K562 (cell line): Measurements from ENCODE around the gene B4GALNT2. TPM values are rescaled to one million over a fixed set of nuclear protein-coding genes. Genes with fewer than 3 reads are reported as not detected.

ENCODE experiments used
- ATAC-seq: fragments of 200-7000 bp; cut with Tn5 transposase; 3 replicates; pipeline ENCODE4 v1.9.1; 2020; ENCODE audit warnings: moderate library complexity
- BruUV-seq: library from RNA; stranded (reverse); fragments of 400-500 nt; replicated peaks from 2 replicates; lab custom pipeline; 2021; lab: Mats Ljungman, UMichigan
- CTCF ChIA-PET: fragments of 300-600 bp; formaldehyde crosslinking; extraction: SDS; loops from one replicate; lab custom pipeline; 2021; ENCODE audit warnings: low intra/inter-chr PET ratio; lab: Yijun Ruan, JAX
- POLR2A ChIA-PET: fragments of 300-600, 350-650 bp; sonication (Branson Sonifier 250); formaldehyde crosslinking; extraction: SDS; loops from one replicate; lab custom pipeline; 2021; ENCODE audit warnings: antibody characterized with exemption, inconsistent platforms; lab: Yijun Ruan, JAX
- DNase-seq, 4 experiments: peaks; one replicate each; pipeline versions ENCODE4 v3.0.0 to v3.0.0-alpha.2; 2011 to 2018; ENCODE audit warnings: low spot score in 3 of 4, mixed read lengths in 3 of 4; ENCODE audit errors: extremely low read depth in 1 of 4
- FAIRE-seq: peaks from 2 replicates; lab custom pipeline; 2011; peaks lifted over from hg19 to GRCh38; lab: Jason Lieb, UNC
- H2AFZ ChIP-seq: 2 replicates; pipeline ENCODE4 v1.6.0; 2011; ENCODE audit warnings: low read depth, low read length, control low read depth, inconsistent platforms
- H3K27ac ChIP-seq: fragments of 200-600 bp; 3 replicates; pipeline ENCODE4 v1.8.0; 2011; ENCODE audit warnings: low read depth, mild to moderate bottlenecking, control low read depth, inconsistent platforms, low read length, moderate library complexity, mixed read lengths; ENCODE audit errors: extremely low read depth
- H3K27me3 ChIP-seq, 2 experiments: fragments of 300-600 bp in 1 of 2; 2 replicates in 1 of 2; 3 replicates in 1 of 2; pipeline versions ENCODE4 v1.6.0 to v1.8.0; 2011; ENCODE audit warnings: inconsistent platforms in 2 of 2, low read length in 2 of 2, mild to moderate bottlenecking in 1 of 2, mixed read lengths in 1 of 2, moderate library complexity in 1 of 2; ENCODE audit not compliant: control insufficient read depth in 2 of 2, insufficient read depth in 2 of 2
- H3K36me3 ChIP-seq: fragments of 300-600 bp; 3 replicates; pipeline ENCODE4 v1.8.0; 2011; ENCODE audit warnings: mild to moderate bottlenecking, low read length, inconsistent platforms; ENCODE audit not compliant: control insufficient read depth, insufficient read depth
- H3K4me1 ChIP-seq, 2 experiments: fragments of 200-600 bp in 1 of 2; replicated peaks in 1 of 2; 2 replicates in 1 of 2; 3 replicates in 1 of 2; pipeline versions ENCODE4 v1.5.1 to v1.8.0; 2011; ENCODE audit warnings: inconsistent platforms in 2 of 2, low read length in 2 of 2, mild to moderate bottlenecking in 1 of 2, mixed read lengths in 1 of 2, moderate library complexity in 1 of 2; ENCODE audit not compliant: control insufficient read depth in 2 of 2, insufficient read depth in 2 of 2
- H3K4me2 ChIP-seq: 2 replicates; pipeline ENCODE4 v1.6.1; 2011; ENCODE audit warnings: low read length, control low read depth, inconsistent platforms, mixed read lengths; ENCODE audit not compliant: insufficient read depth
- H3K4me3 ChIP-seq: fragments of 200-600 bp; sonication (generic), shearing (Covaris generic); 2 replicates; pipeline ENCODE4 v1.5.1; 2016; ENCODE audit warnings: control low read depth, inconsistent platforms
- H3K79me2 ChIP-seq: fragments of 200-600 bp; 3 replicates; pipeline ENCODE4 v1.8.0; 2011; ENCODE audit warnings: low read length, inconsistent platforms; ENCODE audit not compliant: control insufficient read depth, insufficient read depth
- H3K9ac ChIP-seq, 2 experiments: 2 replicates each; pipeline versions ENCODE4 v1.6.0 to v1.6.1; 2011; ENCODE audit warnings: low read depth in 2 of 2, low read length in 2 of 2, control low read depth in 1 of 2, inconsistent platforms in 1 of 2, mild to moderate bottlenecking in 1 of 2, mixed read lengths in 1 of 2; ENCODE audit not compliant: insufficient read depth in 1 of 2
- H3K9me1 ChIP-seq: one replicate; pipeline ENCODE4 v1.6.0; 2011; ENCODE audit warnings: inconsistent platforms, mild to moderate bottlenecking, low read length, moderate library complexity; ENCODE audit not compliant: control insufficient read depth, insufficient read depth
- H3K9me3 ChIP-seq: replicated peaks from 2 replicates; pipeline ENCODE4 v1.5.1; 2011; ENCODE audit warnings: low read depth, low read length, inconsistent platforms; ENCODE audit not compliant: control insufficient read depth, insufficient read depth
- H4K20me1 ChIP-seq: replicated peaks from 2 replicates; pipeline ENCODE4 v1.6.1; 2011; ENCODE audit warnings: low read length, inconsistent platforms, mixed read lengths; ENCODE audit not compliant: control insufficient read depth, insufficient read depth
- ARID1B ChIP-seq: fragments of 450-650 bp; IDR thresholded peaks from 2 replicates; pipeline ENCODE4 v1.6.1; 2016; ENCODE audit warnings: antibody characterized with exemption, mild to moderate bottlenecking, inconsistent platforms
- CAMTA2 ChIP-seq: fragments of 250-450 bp; sonication (Bioruptor Pico); conservative IDR thresholded peaks from 2 replicates; pipeline ENCODE4 v1.5.1; 2022
- E2F6 ChIP-seq, 2 experiments: IDR thresholded peaks; 2 replicates each; pipeline ENCODE4 v1.6.1; 2011; ENCODE audit warnings: borderline replicate concordance in 1 of 2, control low read depth in 1 of 2, low read depth in 1 of 2, low read length in 1 of 2, mild to moderate bottlenecking in 1 of 2, mixed read lengths in 1 of 2, moderate library complexity in 1 of 2; ENCODE audit not compliant: insufficient read depth in 1 of 2, insufficient read length in 1 of 2, poor library complexity in 1 of 2, severe bottlenecking in 1 of 2; ENCODE audit errors: extremely low read depth in 1 of 2
- FOSL1 ChIP-seq: fragments of 200-800 bp; sonication (Bioruptor generic); conservative IDR thresholded peaks from 2 replicates; pipeline ENCODE4 v1.6.1; 2016; ENCODE audit warnings: missing genetic modification characterization, missing compliant biosample characterization
- ILK ChIP-seq: fragments of 450-650 bp; IDR thresholded peaks from 2 replicates; pipeline ENCODE4 v1.6.1; 2016; ENCODE audit warnings: missing genetic modification characterization, low read depth, mild to moderate bottlenecking, missing compliant biosample characterization, moderate library complexity, borderline replicate concordance
- RFX1 ChIP-seq: fragments of 450-650 bp; IDR thresholded peaks from 2 replicates; pipeline ENCODE4 v1.6.1; 2016; ENCODE audit warnings: mild to moderate bottlenecking, moderate library complexity
- SIN3A ChIP-seq, 2 experiments: fragments of 150-350 bp in 1 of 2; IDR thresholded peaks; 2 replicates each; pipeline ENCODE4 v1.6.1; 2011 to 2016; ENCODE audit warnings: borderline replicate concordance in 2 of 2, low read depth in 2 of 2, low read length in 2 of 2, mild to moderate bottlenecking in 2 of 2, moderate library complexity in 2 of 2; ENCODE audit not compliant: control insufficient read depth in 1 of 2
- ZBED1 ChIP-seq: IDR thresholded peaks from 2 replicates; pipeline ENCODE4 v1.6.1; 2014
- ZNF444 ChIP-seq: fragments of 250-450 bp; sonication (Bioruptor Pico); IDR thresholded peaks from 2 replicates; pipeline ENCODE4 v1.4.0; 2020; ENCODE audit warnings: mild to moderate bottlenecking, moderate library complexity
- ZNF707 ChIP-seq: fragments of 250-450 bp; sonication (Bioruptor Pico); conservative IDR thresholded peaks from 2 replicates; pipeline ENCODE4 v1.8.0; 2022; ENCODE audit warnings: inconsistent platforms, mild to moderate bottlenecking, moderate library complexity
- WGBS: fragments of 100-300 bp; shearing (Covaris generic); methylation state at CpG from one replicate; pipeline ENCODE4 v1.1.6; 2016; ENCODE audit warnings: low coverage, mixed read lengths; ENCODE audit not compliant: insufficient coverage; ENCODE audit errors: missing lambda C conversion rate; 5-methylcytosine and 5-hydroxymethylcytosine counted together
- in situ Hi-C: fragments of 300-500 bp; cut with MboI; formaldehyde crosslinking; loops from 4 replicates; pipeline ENCODE4 v1.15.0; 2018; ENCODE audit warnings: inconsistent platforms, mixed read lengths
- intact Hi-C: fragments of 100-400 bp; cut with micrococcal nuclease; formaldehyde crosslinking; loops from 2 replicates; pipeline ENCODE4 v1.14.2; 2022
- polyA plus RNA-seq, 8 experiments: library from polyadenylated mRNA; depleted of rRNA in 4 of 8; stranded (reverse) in 5 of 8; unstranded in 3 of 8; fragments of >200 nt; fragmentation: Nextera tagmentation in 2 of 8; fragmentation: Illumina TruSeq in 1 of 8; extraction: Ambion mirVana in 2 of 8; extraction: Trizol in 1 of 8; gene quantifications; 2 replicates each; pipeline versions ENCODE4 v1.2.1 to v1.2.3, GENCODE V29; 2011 to 2014; ENCODE audit warnings: inconsistent platforms in 1 of 8, missing spikeins in 1 of 8
- total RNA-seq, 7 experiments: library from RNA; depleted of rRNA in 6 of 7; stranded (reverse); fragments of >200 nt in 6 of 7; fragmentation: Illumina TruSeq in 2 of 7; extraction: Trizol in 2 of 7; gene quantifications; 2 replicates each; pipeline versions ENCODE4 v1.2.1 to v1.2.3, GENCODE V29; 2011 to 2021; ENCODE audit warnings: low replicate concordance in 1 of 7
- TF ChIP-seq, protein P1 (sequence below): sonication (generic); formaldehyde crosslinking; IDR thresholded peaks from 2 replicates; pipeline ENCODE4 v1.8.0; 2022; ENCODE audit warnings: missing genetic modification reagents, mild to moderate bottlenecking, borderline replicate concordance
- TF ChIP-seq, protein P2 (sequence below): fragments of 450-650 bp; IDR thresholded peaks from 2 replicates; pipeline ENCODE4 v1.7.1; 2018; ENCODE audit warnings: mild to moderate bottlenecking, low read depth; ENCODE audit not compliant: partially characterized antibody
- TF ChIP-seq, protein P3 (sequence below): sonication (generic); formaldehyde crosslinking; IDR thresholded peaks from 2 replicates; pipeline ENCODE4 v1.9.0; 2022; ENCODE audit warnings: mild to moderate bottlenecking, missing genetic modification reagents
- TF ChIP-seq, protein P4 (sequence below): fragments of 450-650 bp; formaldehyde crosslinking; IDR thresholded peaks from 2 replicates; pipeline ENCODE4 v1.4.0; 2020; ENCODE audit warnings: mild to moderate bottlenecking

Gene B4GALNT2
- total and polyA plus RNA-seq, 9 of the 15 experiments (the other 6 are each of a cell fraction or from before 2014, with no cell fraction given): not detected

DNA sequence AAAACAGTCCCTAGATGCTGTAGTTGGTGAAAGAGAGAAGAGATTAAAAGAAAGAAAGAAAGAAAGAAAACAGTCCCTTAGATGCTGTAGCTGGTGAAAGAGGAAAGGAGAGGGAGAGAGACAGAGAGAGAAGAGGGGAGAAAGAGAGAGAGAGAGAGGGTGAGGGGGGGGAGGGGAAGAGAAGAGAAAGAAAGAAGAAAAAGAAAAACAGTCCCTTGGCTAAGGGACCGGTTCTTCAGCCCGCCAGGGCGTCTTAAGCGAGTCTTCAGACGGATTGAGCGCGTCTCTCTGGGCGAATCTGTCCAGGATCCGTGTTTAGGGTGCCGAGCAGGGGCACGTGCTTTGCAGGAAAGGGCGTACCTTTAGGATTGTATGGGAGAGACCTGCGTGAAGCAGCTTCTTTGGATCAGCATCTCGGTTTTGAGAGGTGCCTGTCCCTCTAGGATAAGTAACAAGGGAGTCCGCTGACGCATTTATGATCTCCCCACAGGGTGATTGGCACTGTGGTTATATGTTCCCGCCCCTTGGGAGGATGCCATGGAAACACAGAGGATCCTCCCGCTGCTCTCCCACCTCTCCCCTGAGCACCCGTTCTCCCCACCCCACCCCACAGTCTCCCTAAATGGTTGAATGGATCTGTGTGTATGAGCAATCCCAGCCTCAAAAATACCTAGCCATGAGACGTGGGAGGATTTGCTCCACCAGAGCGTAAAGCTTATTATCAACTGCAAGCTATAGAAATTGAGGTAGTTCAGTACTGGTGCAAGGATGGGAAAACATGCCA, 61.1 kb downstream of the B4GALNT2 start:
- peaks cover 7 to 9% of the 10 kb centered on the region in 2 experiments; a peak in 3 of 5 replicates for H3K4me1 ChIP-seq
- peak overlapping the region; percentile 90 to 97 for H3K9ac ChIP-seq
- no peaks in the 10 kb centered on the region for H3K9me1 ChIP-seq
- peak overlapping the region; percentile 72 for H3K4me3 ChIP-seq
- H3K36me3 ChIP-seq: no peaks in the 10 kb centered on the region
- peak; percentile 52 to 67 (median 62) for DNase-seq
- H3K27ac ChIP-seq: peak overlapping the region; percentile 99; the same call in 2 of the 3 replicates
- H3K4me2 ChIP-seq: peak overlapping the region; percentile 94
- peak overlapping the region; percentile 99 for H2AFZ ChIP-seq
- intact Hi-C loops (loop anchor here (5.0 kb wide), 2 partner anchors 34 to 301 kb away; partner anchors contain the start of gene ATP5MC1), in situ Hi-C loops (no loop called here)
- no peak for FAIRE-seq
- H3K27me3 ChIP-seq: no peaks in the 10 kb centered on the region
- CTCF ChIA-PET: no interaction called here
- peak; percentile 6; the same call in 2 of the 3 replicates for ATAC-seq
- no peaks in the 10 kb centered on the region for H3K79me2 ChIP-seq
- H4K20me1 ChIP-seq: no peaks in the 10 kb centered on the region
- H3K9me3 ChIP-seq: no peaks in the 10 kb centered on the region
- WGBS: 2% methylated on average over 21 of the region's 21 CpGs
- no TSS peak for BruUV-seq
- POLR2A ChIA-PET: interaction anchor here (0.6 to 1.0 kb wide), 6 partner anchors 9 to 206 kb away, joined by 3 to 7 read pairs (median 4); no protein-coding TSS in a partner anchor
- TF ChIP-seq, protein P1, sequence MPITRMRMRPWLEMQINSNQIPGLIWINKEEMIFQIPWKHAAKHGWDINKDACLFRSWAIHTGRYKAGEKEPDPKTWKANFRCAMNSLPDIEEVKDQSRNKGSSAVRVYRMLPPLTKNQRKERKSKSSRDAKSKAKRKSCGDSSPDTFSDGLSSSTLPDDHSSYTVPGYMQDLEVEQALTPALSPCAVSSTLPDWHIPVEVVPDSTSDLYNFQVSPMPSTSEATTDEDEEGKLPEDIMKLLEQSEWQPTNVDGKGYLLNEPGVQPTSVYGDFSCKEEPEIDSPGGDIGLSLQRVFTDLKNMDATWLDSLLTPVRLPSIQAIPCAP (CRISPR knock-in tag): no peak
- peak; percentile 81 for TF ChIP-seq RFX1
- no peak for TF ChIP-seq ZNF444
- no peak for TF ChIP-seq SIN3A (IDR thresholded peaks at IDR 0.05; ENCODE audit: borderline replicate concordance in 2 of 2, control insufficient read depth in 1 of 2, low read depth in 2 of 2, low read length in 2 of 2)
- TF ChIP-seq, protein P2, sequence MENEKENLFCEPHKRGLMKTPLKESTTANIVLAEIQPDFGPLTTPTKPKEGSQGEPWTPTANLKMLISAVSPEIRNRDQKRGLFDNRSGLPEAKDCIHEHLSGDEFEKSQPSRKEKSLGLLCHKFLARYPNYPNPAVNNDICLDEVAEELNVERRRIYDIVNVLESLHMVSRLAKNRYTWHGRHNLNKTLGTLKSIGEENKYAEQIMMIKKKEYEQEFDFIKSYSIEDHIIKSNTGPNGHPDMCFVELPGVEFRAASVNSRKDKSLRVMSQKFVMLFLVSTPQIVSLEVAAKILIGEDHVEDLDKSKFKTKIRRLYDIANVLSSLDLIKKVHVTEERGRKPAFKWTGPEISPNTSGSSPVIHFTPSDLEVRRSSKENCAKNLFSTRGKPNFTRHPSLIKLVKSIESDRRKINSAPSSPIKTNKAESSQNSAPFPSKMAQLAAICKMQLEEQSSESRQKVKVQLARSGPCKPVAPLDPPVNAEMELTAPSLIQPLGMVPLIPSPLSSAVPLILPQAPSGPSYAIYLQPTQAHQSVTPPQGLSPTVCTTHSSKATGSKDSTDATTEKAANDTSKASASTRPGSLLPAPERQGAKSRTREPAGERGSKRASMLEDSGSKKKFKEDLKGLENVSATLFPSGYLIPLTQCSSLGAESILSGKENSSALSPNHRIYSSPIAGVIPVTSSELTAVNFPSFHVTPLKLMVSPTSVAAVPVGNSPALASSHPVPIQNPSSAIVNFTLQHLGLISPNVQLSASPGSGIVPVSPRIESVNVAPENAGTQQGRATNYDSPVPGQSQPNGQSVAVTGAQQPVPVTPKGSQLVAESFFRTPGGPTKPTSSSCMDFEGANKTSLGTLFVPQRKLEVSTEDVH: peak; percentile 25
- TF ChIP-seq, protein P3, sequence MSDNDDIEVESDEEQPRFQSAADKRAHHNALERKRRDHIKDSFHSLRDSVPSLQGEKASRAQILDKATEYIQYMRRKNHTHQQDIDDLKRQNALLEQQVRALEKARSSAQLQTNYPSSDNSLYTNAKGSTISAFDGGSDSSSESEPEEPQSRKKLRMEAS: peak; percentile 60
- no peak for TF ChIP-seq ZNF707 (CRISPR knock-in tag)
- TF ChIP-seq, protein P4, sequence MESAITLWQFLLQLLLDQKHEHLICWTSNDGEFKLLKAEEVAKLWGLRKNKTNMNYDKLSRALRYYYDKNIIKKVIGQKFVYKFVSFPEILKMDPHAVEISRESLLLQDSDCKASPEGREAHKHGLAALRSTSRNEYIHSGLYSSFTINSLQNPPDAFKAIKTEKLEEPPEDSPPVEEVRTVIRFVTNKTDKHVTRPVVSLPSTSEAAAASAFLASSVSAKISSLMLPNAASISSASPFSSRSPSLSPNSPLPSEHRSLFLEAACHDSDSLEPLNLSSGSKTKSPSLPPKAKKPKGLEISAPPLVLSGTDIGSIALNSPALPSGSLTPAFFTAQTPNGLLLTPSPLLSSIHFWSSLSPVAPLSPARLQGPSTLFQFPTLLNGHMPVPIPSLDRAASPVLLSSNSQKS (CRISPR knock-in tag): no peak
- no peak for TF ChIP-seq CAMTA2 (CRISPR knock-in tag)
- no peak for TF ChIP-seq ILK (tag)
- no peak for TF ChIP-seq ZBED1
- TF ChIP-seq ARID1B: no peak; the same call in 1 of the 2 replicates
- TF ChIP-seq FOSL1: 0 out of 2 replicates have a peak, but pooled peaks have one; percentile 30
- peak in 1 of 2 experiments; percentile 55 for TF ChIP-seq E2F6 (IDR thresholded peaks at IDR 0.05; ENCODE audit: borderline replicate concordance in 1 of 2, extremely low read depth in 1 of 2, insufficient read depth in 1 of 2, insufficient read length in 1 of 2, low read depth in 1 of 2, low read length in 1 of 2, poor library complexity in 1 of 2, severe bottlenecking in 1 of 2)
